Right cardiac atrium (tissue), 5 donors: ENCODE results near the gene SMO. TPM values are rescaled to one million over a fixed set of nuclear protein-coding genes. Genes with fewer than 3 reads are reported as not detected.

Experiments
- polyA plus RNA-seq: library from polyadenylated mRNA; stranded (reverse); fragments of 200-250 nt; gene quantifications from one replicate; pipeline ENCODE4 v1.2.3, GENCODE V29; 2013
- total RNA-seq, 4 donors: library from RNA; stranded (reverse); fragmentation: NEBNext Ultra II Directional; extraction: Animal tissue kit (Norgen Biotek cat#: 25700); gene quantifications; one replicate each; pipeline ENCODE4 v1.2.1, GENCODE V29; 2021
- donor health status: healthy with polysubstance abuse.
- donor health status: DM: no; HTN: yes; CAD: no.
- donor health status: DM: no; HTN: no; CAD: no.
- donor health status: DM: no; HTN: yes; CAD: no; lungs with severe emphysema.
- donor health status: DM: yes; HTN: yes; CAD: no.

Gene SMO
- total and polyA plus RNA-seq, 5 donors: 4.9 to 12.6 (median 8.7) TPM

Other genes starting within 250 kb of the SMO start
- 10 to 100 TPM; 23.0 to 29.5 (median 27.2) TPM for gene TNPO3, start 133.5 kb upstream of the SMO start, total RNA-seq
- gene TNPO3, start 133.5 kb upstream of the SMO start, polyA plus RNA-seq: 12.2 TPM
- gene TSPAN33, start 43.9 kb upstream of the SMO start, total RNA-seq: 10 to 100 TPM; 12.8 to 17.8 (median 13.2) TPM
- 7.4 TPM for gene TSPAN33, start 43.9 kb upstream of the SMO start, polyA plus RNA-seq
- 1 to 10 TPM; 6.4 to 8.8 (median 7.9) TPM for gene AHCYL2, start 36.4 kb downstream of the SMO start, total RNA-seq
- gene AHCYL2, start 36.4 kb downstream of the SMO start, polyA plus RNA-seq: 1.8 TPM
- 10 to 100 TPM in 3 of 4 donors, 1 to 10 TPM in 1; 9.5 to 16.7 (median 13.8) TPM for gene STRIP2, start 245.8 kb downstream of the SMO start, total RNA-seq
- gene STRIP2, start 245.8 kb downstream of the SMO start, polyA plus RNA-seq: 7.1 TPM